Activated T-cell treated with anti-CD3 and anti-CD28 coated beads, Interleukin-2, amount 50 U/mL, for 48 hours (primary cell): ENCODE measurements around the gene DNMT3A.

ENCODE experiments used
- DNase-seq, 2 experiments: peaks; one replicate each; pipeline ENCODE4 v3.0.0-alpha.2; 2020

The DNMT3A gene

GRCh38 chr2:25303633-25304236, 38.0 kb downstream of the DNMT3A start:
- DNase-seq = no peak

GRCh38 chr2:25302758-25303375, 38.9 kb downstream of the DNMT3A start:
- no peak for DNase-seq

DNA sequence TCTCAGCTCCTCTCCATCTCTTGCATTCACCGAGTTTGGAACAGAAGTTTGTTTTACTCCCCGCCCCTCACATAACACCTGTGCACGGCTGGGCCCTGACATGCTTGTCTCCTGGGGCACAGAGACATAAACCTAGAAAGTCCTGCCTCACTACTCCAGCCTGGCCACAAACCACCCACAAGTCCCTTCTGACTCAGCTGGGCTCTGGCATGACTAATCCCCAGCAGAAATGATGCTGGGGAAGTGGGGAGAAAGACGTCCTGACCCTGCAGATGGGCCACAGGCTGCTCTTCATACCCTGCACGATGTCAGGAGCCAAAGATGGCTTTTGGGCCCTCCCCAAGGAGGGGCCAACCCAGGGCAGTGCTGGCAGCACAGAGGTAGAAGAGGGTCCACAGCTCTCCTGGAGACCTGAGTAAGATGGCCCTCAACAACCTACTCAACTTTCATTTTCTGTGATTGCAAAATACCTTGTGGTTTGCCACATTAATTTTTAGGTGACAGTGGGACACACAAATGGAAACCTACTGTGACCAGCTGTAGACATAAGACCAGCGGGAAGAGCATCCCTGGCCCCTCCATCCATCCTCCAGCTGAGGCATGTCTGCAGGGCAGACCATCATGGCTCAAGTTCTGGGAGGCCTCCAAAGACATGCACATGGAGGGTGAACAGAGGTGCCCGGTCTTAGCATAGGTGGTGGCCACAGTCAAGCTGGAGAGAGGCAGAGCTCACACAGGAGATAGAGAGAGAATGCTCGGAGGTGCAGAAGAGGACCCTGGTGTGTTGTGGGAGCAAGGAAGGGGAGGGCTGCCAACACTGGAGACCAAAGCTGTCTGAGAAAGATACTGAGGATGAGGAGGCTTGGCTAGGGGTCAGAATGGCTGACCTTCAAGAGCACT, 40.0 kb downstream of the DNMT3A start:
- peak; percentile 87 to 88 for DNase-seq

- no peak for DNase-seq
These were observed 41.7 kb downstream of the DNMT3A start for GRCh38 chr2:25300001-25300400.

DNA sequence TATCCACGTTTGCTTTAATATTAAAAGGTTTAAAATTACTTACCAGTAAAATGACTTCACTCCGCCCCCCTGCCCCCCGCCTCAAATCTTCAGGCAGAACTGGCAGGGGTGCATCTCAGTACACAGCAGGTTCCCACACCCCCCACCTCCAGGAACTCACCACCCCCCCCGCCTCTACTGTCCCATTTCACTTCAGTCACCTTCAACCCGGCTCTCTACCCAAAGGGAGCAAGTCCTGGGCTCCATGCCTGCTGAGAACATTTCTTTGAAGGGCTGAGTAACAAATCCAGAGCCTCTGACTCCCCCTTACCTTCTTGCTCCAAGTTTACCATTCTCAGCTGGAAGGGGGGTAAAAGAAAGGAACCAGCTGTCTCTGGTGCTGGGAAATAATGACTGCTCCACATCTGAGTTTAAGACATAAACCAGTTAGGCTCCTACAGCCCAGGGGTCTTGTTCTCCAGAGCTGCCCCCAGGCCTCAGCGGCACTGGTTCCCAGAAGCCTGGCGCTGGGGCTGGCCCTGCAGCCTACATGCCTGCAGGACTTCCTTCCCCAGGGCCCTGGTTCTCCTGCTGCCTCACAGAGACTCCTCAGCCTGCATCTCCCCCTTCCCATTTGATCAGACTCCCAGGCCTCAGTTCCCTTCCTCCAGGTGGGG, 42.8 kb downstream of the DNMT3A start:
- no peak for DNase-seq

DNA sequence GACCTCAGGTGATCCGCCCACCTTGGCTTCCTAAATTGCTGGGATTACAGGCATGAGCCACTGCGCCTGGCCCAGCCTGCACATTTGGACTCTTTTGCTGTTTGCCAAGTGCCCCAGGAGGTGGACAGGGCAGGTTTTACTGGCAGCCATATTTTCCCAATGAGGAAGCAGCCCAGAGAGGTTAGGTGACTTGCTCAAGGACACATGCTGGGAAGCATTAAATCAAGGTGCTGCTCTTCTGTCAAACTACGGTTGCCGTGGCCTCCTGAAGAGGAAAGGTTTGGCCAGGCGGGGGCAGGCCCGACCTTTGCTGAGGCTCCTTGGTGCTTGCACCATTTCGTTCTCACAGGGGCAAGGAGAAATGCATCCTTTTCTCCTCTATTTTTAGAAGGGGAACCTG, 44.0 kb downstream of the DNMT3A start:
- DNase-seq = no peak

DNA sequence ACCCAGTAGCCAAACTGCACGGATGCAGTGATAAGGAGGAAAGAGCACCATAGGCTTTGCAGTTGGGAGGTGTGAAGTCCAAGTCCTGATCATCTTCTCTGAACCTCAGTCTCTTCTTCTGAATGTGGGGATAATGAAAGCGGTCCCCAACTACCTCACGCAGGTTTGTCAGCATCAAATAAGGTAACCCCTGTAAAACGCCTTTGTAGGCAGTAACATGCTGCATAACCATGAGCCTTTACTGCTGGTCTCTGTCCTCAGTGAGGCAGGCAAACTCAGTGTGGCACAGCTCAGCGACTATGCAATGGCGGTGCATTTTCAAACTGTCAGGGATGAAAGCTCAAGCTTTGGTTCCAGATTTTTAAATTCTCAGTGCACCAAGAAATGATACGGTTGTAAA, 46.1 kb downstream of the DNMT3A start:
- DNase-seq = no peak

- DNase-seq = peak; percentile 83 to 85
These were observed 46.9 kb downstream of the DNMT3A start for GRCh38 chr2:25294573-25295462.

- DNase-seq = no peak
These were observed 47.7 kb downstream of the DNMT3A start for GRCh38 chr2:25293958-25294562.

- no peak for DNase-seq
These were observed 48.6 kb downstream of the DNMT3A start for GRCh38 chr2:25293145-25293544.

DNA sequence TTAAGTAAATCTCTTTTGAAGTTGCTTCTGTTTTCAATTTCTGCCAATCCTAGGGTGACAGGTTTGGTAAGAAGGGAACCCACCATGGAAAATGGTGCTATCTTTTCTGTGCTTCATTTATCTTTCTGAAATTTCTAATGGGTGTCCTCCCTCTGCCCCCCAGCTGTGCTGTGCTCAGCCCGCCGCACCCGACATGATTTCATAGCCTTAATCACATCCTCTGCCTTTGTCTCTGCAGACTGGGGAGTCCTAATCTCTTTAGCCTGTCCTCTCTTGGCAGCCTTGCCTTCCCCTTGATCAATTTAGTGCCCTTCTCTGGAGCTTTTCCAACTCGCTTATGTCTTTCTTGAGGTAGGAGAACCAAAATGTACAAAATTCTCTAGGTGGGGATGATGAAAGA, 49.3 kb downstream of the DNMT3A start:
- no peak for DNase-seq

DNA sequence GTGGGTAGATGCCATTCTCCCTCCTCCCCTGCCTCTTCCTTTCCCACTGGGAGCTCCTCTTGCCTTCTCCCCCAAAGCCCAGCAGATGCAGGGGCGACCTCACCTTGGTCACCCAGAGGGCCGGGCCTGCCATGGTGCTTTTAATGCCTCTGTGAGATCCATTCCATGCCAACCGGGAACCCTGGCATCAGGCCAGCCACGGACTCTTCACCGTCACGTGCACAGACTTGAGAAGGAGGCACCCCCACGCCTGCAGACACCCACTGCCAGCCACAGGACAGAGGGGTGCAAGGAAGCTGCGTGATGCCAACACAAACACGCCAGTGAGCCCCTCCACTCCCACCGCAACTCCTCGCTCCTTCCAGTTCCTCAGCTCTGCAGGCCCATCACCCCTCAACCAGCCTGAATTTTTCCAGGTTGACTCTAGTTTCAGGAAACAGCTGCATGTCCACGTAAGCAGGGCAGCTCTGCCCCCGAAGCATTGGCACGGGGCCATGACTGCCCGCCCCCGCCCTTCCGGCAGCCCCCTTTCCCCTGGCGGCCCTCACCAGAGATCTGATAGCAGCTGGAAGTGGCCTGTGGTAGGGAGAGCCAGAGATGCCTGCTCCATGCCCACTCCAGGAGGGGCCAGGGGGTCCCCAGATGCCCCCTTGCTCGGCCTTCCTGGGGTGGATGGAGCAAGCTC, 50.8 kb downstream of the DNMT3A start:
- no peak for DNase-seq

GRCh38 chr2:25286723-25287483, 54.8 kb downstream of the DNMT3A start:
- no peak for DNase-seq

DNA sequence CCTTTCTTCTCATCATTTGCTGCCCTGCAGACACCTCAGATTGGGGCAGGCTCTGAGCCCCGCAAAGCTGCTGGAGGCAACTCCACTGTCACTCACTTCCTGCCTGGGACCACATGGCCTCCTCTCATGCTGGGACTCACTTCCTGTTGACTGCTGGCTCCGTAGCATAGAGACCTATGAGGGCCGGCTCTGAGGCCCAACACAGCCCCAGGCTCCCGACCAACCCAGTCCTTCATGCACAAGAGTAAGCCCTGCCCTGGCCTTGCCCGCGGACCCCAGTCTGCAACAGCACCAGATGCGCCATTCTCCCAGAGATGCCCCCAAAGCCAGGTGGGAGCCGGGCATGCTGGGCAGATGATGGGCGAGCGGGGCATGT, 55.7 kb downstream of the DNMT3A start:
- DNase-seq = peak; percentile 70 to 78

DNA sequence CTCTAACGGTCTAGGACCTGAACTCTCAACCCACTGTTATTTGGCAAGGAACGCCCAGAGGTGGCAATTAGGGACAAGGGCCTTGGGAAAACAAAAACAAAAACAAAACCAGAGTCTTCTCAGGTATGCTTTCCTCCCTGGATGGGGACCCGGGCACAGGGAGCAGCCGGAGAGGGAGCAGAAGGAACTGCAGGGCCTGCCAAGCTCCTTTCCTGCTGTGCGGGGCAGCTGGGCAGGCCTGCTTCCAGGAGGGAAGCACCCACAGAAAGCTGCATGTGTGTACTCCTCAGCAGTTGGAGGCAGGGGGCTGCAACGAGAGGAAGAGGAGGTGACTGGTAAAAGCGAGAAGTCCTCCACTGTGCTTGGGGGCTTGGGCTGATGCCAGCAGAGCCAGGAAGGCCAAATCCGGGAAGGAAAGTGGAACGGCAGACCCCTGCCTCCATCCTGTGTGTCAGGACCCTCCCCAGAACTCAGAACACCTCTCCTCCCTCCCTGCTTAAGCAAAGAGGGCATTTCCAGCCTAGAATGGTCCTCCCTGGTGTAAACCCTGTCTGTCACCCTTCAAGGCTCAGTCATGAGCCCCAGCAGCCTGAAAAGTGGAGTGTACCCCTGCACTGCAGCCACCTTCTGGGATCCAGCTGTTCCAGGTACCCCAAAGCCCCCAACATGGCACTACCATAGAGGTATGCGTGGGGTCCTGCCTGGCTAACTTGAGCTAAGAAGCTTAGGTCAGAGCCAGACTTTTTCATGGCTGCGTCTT, 56.3 kb downstream of the DNMT3A start:
- no peak for DNase-seq

DNA sequence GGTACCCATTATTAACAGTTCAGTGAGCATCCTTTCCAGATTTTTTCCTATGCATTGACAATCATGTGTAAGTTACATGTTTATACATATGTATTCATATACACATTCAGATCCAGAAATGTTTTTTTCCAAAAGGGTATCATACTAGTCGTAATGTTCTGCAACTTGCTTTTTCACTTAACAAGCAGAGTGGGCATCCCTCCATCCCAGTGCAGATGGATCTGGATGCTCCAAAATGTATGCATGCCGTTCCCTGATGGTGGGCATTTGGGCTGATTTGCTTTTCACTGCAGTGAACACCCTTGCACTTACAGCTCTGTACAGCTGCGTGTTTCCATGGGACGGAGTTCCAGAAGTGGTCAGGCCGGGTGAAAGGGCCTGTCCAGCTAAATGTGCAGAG, 57.0 kb downstream of the DNMT3A start:
- DNase-seq = no peak

GRCh38 chr2:25283921-25284320, 57.8 kb downstream of the DNMT3A start:
- no peak for DNase-seq

- no peak for DNase-seq
These were observed 59.8 kb downstream of the DNMT3A start for GRCh38 chr2:25281941-25282340.

DNA sequence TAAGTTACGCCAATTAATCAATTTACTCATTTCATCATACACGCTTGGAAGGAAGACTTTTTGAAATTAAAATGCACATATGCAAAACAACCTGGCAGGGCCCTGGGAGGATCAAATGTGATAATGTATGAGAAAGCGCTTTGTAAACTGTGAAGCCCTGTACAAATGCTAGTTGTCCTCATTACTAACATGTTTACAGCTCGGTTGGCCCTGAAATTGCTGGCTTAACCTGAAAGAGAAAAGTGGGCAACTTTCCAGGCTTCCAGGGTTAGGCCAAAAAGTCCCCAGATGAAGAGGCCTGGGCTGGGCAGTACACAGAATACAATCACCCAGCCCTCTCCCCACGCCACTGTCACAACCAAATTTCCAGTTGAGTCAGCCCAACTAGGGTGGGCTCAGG, 60.2 kb downstream of the DNMT3A start:
- no peak for DNase-seq
